HL-60 (cell line): Measurements from ENCODE around the gene NDUFAF2.

ENCODE experiments used
- DNase-seq, 2 experiments: peaks; one replicate each; pipeline ENCODE4 v3.0.0-alpha.2; 2010 to 2020; ENCODE audit warnings: low read depth in 1 of 2, low spot score in 1 of 2
- H3K27ac ChIP-seq: fragments of 250-450 bp; sonication (Bioruptor Pico); replicated peaks from 2 replicates; pipeline ENCODE4 v1.5.1; 2020; ENCODE audit warnings: mild to moderate bottlenecking, moderate library complexity
- H3K27me3 ChIP-seq: fragments of 250-450 bp; sonication (Bioruptor Pico); 2 replicates; pipeline ENCODE4 v1.5.1; 2021; ENCODE audit warnings: mild to moderate bottlenecking, moderate library complexity; ENCODE audit not compliant: insufficient read depth, poor library complexity, severe bottlenecking
- H3K4me3 ChIP-seq: replicated peaks from 2 replicates; pipeline ENCODE4 v1.5.1; 2011; ENCODE audit warnings: mild to moderate bottlenecking, control low read depth, low read length; ENCODE audit not compliant: insufficient read depth
- GABPA ChIP-seq: IDR thresholded peaks from 2 replicates; pipeline ENCODE4 v1.6.1; 2012; ENCODE audit warnings: low read depth
- POLR2AphosphoS5 ChIP-seq: IDR thresholded peaks from 2 replicates; pipeline ENCODE4 v1.6.1; 2012; ENCODE audit warnings: low read depth
- SPI1 ChIP-seq: IDR thresholded peaks from 2 replicates; pipeline ENCODE4 v1.6.1; 2012; ENCODE audit warnings: low read depth, mild to moderate bottlenecking, borderline replicate concordance
- TF ChIP-seq, protein P1 (sequence below): IDR thresholded peaks from one replicate; pipeline ENCODE4 v1.5.1; 2011; ENCODE audit warnings: low read length, control low read depth, inconsistent platforms; ENCODE audit not compliant: insufficient read depth
- TF ChIP-seq, protein P2 (sequence below): IDR thresholded peaks from 2 replicates; pipeline ENCODE4 v1.6.1; 2012; ENCODE audit warnings: low read depth; ENCODE audit not compliant: insufficient replicate concordance

The NDUFAF2 gene

DNA sequence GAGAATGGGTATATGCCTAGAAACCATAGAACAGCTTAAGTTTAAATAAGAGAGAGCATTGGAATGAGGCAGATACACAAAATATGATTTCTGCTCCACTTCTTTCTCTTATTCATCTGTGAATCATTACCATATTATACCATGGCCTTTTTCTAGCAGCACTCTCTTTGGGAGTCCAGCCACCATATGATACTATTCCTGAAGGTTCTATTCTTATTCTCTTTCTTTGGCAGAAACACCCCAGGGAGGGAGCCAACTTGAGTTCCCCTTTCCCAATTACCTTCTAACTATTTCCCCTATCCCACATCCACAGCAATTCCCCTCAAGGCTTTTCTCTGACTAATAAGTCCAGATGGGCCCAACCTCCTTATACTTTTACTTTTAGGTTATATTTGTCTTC, 55.9 kb downstream of the NDUFAF2 start:
- H3K27ac ChIP-seq: no peak overlapping the region
- H3K4me3 ChIP-seq: no peak overlapping the region
- TF ChIP-seq GABPA: no peak
- TF ChIP-seq, protein P1, sequence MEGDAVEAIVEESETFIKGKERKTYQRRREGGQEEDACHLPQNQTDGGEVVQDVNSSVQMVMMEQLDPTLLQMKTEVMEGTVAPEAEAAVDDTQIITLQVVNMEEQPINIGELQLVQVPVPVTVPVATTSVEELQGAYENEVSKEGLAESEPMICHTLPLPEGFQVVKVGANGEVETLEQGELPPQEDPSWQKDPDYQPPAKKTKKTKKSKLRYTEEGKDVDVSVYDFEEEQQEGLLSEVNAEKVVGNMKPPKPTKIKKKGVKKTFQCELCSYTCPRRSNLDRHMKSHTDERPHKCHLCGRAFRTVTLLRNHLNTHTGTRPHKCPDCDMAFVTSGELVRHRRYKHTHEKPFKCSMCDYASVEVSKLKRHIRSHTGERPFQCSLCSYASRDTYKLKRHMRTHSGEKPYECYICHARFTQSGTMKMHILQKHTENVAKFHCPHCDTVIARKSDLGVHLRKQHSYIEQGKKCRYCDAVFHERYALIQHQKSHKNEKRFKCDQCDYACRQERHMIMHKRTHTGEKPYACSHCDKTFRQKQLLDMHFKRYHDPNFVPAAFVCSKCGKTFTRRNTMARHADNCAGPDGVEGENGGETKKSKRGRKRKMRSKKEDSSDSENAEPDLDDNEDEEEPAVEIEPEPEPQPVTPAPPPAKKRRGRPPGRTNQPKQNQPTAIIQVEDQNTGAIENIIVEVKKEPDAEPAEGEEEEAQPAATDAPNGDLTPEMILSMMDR: no peak
- TF ChIP-seq SPI1: no peak
- TF ChIP-seq POLR2AphosphoS5: no peak
- TF ChIP-seq, protein P2, sequence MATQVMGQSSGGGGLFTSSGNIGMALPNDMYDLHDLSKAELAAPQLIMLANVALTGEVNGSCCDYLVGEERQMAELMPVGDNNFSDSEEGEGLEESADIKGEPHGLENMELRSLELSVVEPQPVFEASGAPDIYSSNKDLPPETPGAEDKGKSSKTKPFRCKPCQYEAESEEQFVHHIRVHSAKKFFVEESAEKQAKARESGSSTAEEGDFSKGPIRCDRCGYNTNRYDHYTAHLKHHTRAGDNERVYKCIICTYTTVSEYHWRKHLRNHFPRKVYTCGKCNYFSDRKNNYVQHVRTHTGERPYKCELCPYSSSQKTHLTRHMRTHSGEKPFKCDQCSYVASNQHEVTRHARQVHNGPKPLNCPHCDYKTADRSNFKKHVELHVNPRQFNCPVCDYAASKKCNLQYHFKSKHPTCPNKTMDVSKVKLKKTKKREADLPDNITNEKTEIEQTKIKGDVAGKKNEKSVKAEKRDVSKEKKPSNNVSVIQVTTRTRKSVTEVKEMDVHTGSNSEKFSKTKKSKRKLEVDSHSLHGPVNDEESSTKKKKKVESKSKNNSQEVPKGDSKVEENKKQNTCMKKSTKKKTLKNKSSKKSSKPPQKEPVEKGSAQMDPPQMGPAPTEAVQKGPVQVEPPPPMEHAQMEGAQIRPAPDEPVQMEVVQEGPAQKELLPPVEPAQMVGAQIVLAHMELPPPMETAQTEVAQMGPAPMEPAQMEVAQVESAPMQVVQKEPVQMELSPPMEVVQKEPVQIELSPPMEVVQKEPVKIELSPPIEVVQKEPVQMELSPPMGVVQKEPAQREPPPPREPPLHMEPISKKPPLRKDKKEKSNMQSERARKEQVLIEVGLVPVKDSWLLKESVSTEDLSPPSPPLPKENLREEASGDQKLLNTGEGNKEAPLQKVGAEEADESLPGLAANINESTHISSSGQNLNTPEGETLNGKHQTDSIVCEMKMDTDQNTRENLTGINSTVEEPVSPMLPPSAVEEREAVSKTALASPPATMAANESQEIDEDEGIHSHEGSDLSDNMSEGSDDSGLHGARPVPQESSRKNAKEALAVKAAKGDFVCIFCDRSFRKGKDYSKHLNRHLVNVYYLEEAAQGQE: no peak
- no peak for DNase-seq
- no peaks in the 10 kb centered on the region for H3K27me3 ChIP-seq

DNA sequence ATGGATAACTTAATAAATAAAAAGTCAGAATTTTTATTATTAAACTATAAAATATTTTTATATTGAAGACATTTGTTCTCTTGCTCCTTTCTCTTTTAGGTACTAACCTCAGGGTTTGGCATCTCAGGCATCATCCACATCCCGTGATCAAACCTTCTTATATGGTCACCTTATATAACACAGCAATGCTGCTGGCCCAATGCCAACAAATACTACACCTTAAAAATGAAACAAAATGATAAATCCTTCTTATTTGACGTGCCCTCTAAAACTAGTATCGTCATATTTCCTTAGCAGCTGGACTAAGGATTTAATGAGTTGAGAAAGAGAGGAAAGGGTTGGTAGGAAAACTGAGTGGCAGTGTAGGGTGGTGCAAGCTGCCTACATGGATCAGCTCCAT, 56.6 kb downstream of the NDUFAF2 start:
- DNase-seq: no peak
- TF ChIP-seq POLR2AphosphoS5 (no peak), SPI1 (no peak), GABPA (no peak)
- TF ChIP-seq, protein P1: no peak
- TF ChIP-seq, protein P2: no peak

DNA sequence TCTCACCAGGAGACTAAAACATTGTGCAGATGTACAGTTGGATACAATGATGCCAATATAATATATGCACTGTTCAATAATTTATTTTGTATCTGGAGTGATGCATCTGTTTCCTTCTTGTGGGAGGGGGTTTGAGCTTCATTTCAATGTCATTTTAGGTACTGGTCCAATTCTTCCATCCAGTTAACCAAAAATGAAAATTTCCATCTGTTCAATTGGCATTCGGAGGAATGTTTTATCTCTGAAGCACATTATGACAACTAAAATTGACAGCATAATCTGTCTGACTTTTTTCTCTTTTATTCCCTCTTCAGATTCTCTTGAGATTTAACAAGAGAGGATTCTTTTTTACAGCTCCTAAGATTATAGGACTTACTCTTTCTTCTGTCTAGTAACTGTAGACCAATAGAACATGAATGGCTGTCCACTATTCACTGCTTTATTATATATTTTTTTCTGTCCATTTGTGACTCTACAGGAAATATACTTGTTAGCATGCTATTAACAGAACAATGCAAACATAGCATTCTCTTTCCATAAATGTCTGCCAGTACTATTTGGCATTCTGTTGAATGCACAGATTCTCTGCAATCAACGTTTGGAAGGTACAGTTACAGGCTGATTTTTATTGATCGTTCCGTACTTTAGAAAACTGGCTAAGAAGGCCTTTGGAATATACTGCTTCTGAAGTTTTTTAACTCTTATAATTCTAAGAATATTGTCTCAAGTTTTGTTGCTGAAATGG, 57.8 kb downstream of the NDUFAF2 start:
- Histone ChIP-seq H3K27ac (no peak overlapping the region), H3K27me3 (no peaks in the 10 kb centered on the region), H3K4me3 (no peak overlapping the region)
- no peak for DNase-seq
- TF ChIP-seq, protein P2: no peak
- TF ChIP-seq POLR2AphosphoS5: no peak

More for the DNA sequence above, 56.6 kb downstream of the NDUFAF2 start:
- H3K27me3 ChIP-seq: no peaks in the 10 kb centered on the region
- no peak overlapping the region for H3K27ac ChIP-seq
- no peak overlapping the region for H3K4me3 ChIP-seq
